Gastroesophageal sphincter (tissue), 3 donors: ENCODE results near the gene CENPN.

ENCODE experiments used
- EP300 ChIP-seq: sonication (generic); formaldehyde crosslinking; IDR thresholded peaks from one replicate; pipeline ENCODE4 v1.6.1; 2017; ENCODE audit warnings: antibody characterized with exemption, mild to moderate bottlenecking
- POLR2A ChIP-seq, 2 donors: fragments of 450-650 bp; IDR thresholded peaks; one replicate each; pipeline ENCODE4 v1.6.1; 2017; ENCODE audit warnings: antibody characterized with exemption in 2 of 2, mild to moderate bottlenecking in 2 of 2, moderate library complexity in 1 of 2
- POLR2AphosphoS5 ChIP-seq: sonication (generic); formaldehyde crosslinking; IDR thresholded peaks from one replicate; pipeline ENCODE4 v1.6.1; 2017; ENCODE audit warnings: antibody characterized with exemption
- TF ChIP-seq, protein P1 (sequence below), 4 experiments: fragments of 200-600 bp in 2 of 4; fragments of 450-650 bp in 2 of 4; sonication (generic) in 1 of 4; IDR thresholded peaks; one replicate each; pipeline ENCODE4 v1.5.1; 2017 to 2019; ENCODE audit warnings: antibody characterized with exemption in 4 of 4, mild to moderate bottlenecking in 2 of 4, moderate library complexity in 2 of 4

DNA sequence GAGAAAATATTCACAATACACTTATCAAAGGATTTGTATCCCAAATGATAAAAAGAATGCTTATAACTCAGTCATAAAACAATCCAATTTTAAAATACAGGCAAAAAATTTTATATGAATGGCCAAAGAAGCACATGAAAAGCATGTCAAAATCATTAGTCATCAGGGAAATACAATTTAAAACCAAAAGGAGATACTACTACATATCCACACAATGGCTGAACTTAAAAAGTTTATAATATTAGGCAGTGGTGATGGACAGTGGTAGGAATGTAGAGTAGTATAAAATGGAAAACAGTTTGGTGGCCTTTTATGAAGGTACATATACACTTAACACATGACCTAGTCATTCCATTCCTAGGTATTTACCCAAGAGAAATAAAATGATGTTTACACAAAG, 12.6 kb upstream of the CENPN start:
- TF ChIP-seq, protein P1, sequence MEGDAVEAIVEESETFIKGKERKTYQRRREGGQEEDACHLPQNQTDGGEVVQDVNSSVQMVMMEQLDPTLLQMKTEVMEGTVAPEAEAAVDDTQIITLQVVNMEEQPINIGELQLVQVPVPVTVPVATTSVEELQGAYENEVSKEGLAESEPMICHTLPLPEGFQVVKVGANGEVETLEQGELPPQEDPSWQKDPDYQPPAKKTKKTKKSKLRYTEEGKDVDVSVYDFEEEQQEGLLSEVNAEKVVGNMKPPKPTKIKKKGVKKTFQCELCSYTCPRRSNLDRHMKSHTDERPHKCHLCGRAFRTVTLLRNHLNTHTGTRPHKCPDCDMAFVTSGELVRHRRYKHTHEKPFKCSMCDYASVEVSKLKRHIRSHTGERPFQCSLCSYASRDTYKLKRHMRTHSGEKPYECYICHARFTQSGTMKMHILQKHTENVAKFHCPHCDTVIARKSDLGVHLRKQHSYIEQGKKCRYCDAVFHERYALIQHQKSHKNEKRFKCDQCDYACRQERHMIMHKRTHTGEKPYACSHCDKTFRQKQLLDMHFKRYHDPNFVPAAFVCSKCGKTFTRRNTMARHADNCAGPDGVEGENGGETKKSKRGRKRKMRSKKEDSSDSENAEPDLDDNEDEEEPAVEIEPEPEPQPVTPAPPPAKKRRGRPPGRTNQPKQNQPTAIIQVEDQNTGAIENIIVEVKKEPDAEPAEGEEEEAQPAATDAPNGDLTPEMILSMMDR (IDR thresholded peaks at IDR 0.05), result no peak
- no peak for TF ChIP-seq EP300
- no peak for TF ChIP-seq POLR2A (IDR thresholded peaks at IDR 0.05)
- TF ChIP-seq POLR2AphosphoS5, result no peak
